Calu3 (cell line): ENCODE results near the gene SLC7A4. TPM values are rescaled to one million over a fixed set of nuclear protein-coding genes. Genes with fewer than 3 reads are reported as not detected.

Experiments used
- BruUV-seq: library from RNA; stranded (reverse); fragments of 400-500 nt; replicated peaks from 2 replicates; lab custom pipeline; 2021; lab: Mats Ljungman, UMichigan
- CTCF ChIA-PET: fragments of 300-600 bp; sonication (Branson Sonifier 250); formaldehyde crosslinking; loops from one replicate; lab custom pipeline; 2022; ENCODE audit warnings: antibody characterized with exemption; lab: Charles Lee
- DNase-seq: peaks from one replicate; pipeline ENCODE4 v3.0.0; 2022
- H3K27ac Mint-ChIP-seq: one replicate; pipeline ENCODE4 v1.8.0; 2022; ENCODE audit warnings: mixed read lengths; ENCODE audit not compliant: unreplicated experiment
- H3K27me3 Mint-ChIP-seq: one replicate; pipeline ENCODE4 v1.8.0; 2022; ENCODE audit warnings: mixed read lengths; ENCODE audit not compliant: unreplicated experiment
- H3K36me3 Mint-ChIP-seq: one replicate; pipeline ENCODE4 v1.8.0; 2022; ENCODE audit warnings: mild to moderate bottlenecking, moderate library complexity, mixed read lengths; ENCODE audit not compliant: insufficient read depth, unreplicated experiment
- H3K4me1 Mint-ChIP-seq: one replicate; pipeline ENCODE4 v1.8.0; 2022; ENCODE audit warnings: mild to moderate bottlenecking, low read depth, mixed read lengths; ENCODE audit not compliant: unreplicated experiment
- H3K4me3 Mint-ChIP-seq: one replicate; pipeline ENCODE4 v1.8.0; 2022; ENCODE audit warnings: mild to moderate bottlenecking, low read depth, moderate library complexity, mixed read lengths; ENCODE audit not compliant: unreplicated experiment
- H3K9me3 Mint-ChIP-seq: one replicate; pipeline ENCODE4 v1.8.0; 2022; ENCODE audit warnings: low read depth, mixed read lengths; ENCODE audit not compliant: unreplicated experiment
- CTCF ChIP-seq: fragments of 200-600 bp; IDR thresholded peaks from one replicate; pipeline ENCODE4 v1.8.0; 2022; ENCODE audit warnings: antibody characterized with exemption; ENCODE audit not compliant: unreplicated experiment
- intact Hi-C: fragments of 100-400 bp; cut with micrococcal nuclease; formaldehyde crosslinking; loops from one replicate; pipeline ENCODE4 v1.10.0; 2022; ENCODE audit not compliant: unreplicated experiment
- total RNA-seq: library from RNA; stranded (reverse); gene quantifications from 2 replicates; pipeline ENCODE4 v1.2.3, GENCODE V29; 2022

Gene SLC7A4
- total RNA-seq, 1 experiment from 2014 or later = 0.14 TPM

GRCh38 chr22:20998411-20999336, 33.7 kb downstream of the SLC7A4 start:
- CTCF ChIA-PET = interaction anchor here (1.4 kb wide), 1 partner anchor 113 kb away, joined by 4 read pairs; no protein-coding TSS in a partner anchor
- Mint-ChIP-seq H3K4me3 (no peak overlapping the region), H3K36me3 (peaks cover 80% of the 10 kb centered on the region), H3K27me3 (no peaks in the 10 kb centered on the region), H3K9me3 (no peaks in the 10 kb centered on the region), H3K27ac (peak overlapping the region; percentile 30), H3K4me1 (peaks cover 9% of the 10 kb centered on the region)
- BruUV-seq = no TSS peak
- no peak for TF ChIP-seq CTCF
- no peak for DNase-seq
- intact Hi-C loops = no loop called here

GRCh38 chr22:20997536-20998257, 34.7 kb downstream of the SLC7A4 start:
- no TSS peak for BruUV-seq
- Mint-ChIP-seq H3K4me1 (no peaks in the 10 kb centered on the region), H3K27ac (no peak overlapping the region), H3K36me3 (peaks cover 77% of the 10 kb centered on the region), H3K9me3 (no peaks in the 10 kb centered on the region), H3K4me3 (no peak overlapping the region), H3K27me3 (no peaks in the 10 kb centered on the region)
- CTCF ChIA-PET = no interaction called here
- DNase-seq = no peak
- intact Hi-C loops = no loop called here
- no peak for TF ChIP-seq CTCF

- H3K27me3 Mint-ChIP-seq = no peaks in the 10 kb centered on the region
- H3K36me3 Mint-ChIP-seq = peaks cover 71% of the 10 kb centered on the region
- intact Hi-C loops = no loop called here
- H3K27ac Mint-ChIP-seq = no peak overlapping the region
- H3K4me1 Mint-ChIP-seq = no peaks in the 10 kb centered on the region
- CTCF ChIA-PET = no interaction called here
- H3K4me3 Mint-ChIP-seq = no peak overlapping the region
- no peaks in the 10 kb centered on the region for H3K9me3 Mint-ChIP-seq
- no peak for DNase-seq
- TF ChIP-seq CTCF = no peak
- no TSS peak for BruUV-seq
Measured at GRCh38 chr22:20996598-20997535, 35.5 kb downstream of the SLC7A4 start.

- Mint-ChIP-seq H3K36me3 (peaks cover 65% of the 10 kb centered on the region), H3K27me3 (no peaks in the 10 kb centered on the region)
Measured at GRCh38 chr22:20996031-20996410, 36.3 kb downstream of the SLC7A4 start.

More at GRCh38 chr22:20996031-20996410, 36.3 kb downstream of the SLC7A4 start:
- Mint-ChIP-seq H3K9me3 (no peaks in the 10 kb centered on the region), H3K27ac (no peak overlapping the region), H3K4me1 (no peaks in the 10 kb centered on the region), H3K4me3 (no peak overlapping the region)
- no peak for TF ChIP-seq CTCF
- no TSS peak for BruUV-seq
- DNase-seq = no peak
- CTCF ChIA-PET = no interaction called here
- intact Hi-C loops = no loop called here
